ENCODE results near the gene ANXA6.
"Not testable (repeated sequence)": the region's sequence is repeated elsewhere in the genome, so short reads cannot be mapped to it uniquely, and the experiment has no call there.

ANXA6 gene

DNA sequence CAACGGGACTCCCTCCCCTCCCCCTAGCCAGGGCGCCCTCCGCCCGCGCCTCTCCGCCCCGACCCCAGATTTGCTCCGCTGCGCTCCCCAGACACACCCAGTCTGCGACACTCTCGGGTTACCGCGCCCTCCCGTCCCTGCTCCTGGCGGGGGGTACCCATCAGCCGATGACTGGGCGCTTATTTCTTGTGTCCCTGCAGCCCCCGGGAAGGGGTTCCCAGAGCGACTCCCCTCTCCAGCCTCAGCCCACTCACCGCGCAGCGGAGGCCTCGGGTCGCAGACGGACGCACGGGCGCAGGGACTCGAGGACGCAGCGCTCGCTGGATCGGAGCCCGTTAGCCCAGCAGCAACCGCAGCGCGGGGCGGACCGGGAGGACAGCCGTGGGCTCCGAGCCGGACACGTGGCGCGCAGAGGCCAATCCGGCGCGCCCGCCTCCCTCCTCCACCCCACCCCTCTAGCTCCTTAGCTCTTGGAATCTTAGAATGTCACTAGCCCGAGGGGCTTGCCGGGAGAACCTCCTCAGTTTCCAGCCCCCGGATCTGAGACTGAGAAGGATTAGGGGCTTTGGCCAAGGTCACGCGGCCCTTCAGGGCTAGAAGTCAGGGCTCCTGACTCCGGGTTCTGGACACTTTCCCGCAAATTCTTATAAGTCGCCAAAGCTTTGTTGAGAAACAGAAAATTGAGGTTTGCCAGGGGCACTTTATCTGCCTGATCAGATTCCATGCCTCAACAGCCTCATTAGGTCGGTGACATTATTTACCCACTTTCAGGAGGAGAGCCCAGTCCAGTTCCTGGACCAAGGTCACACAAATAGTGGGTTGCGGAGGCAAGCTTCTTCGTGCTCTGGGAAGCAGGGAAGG lies at the start of gene ANXA6:
Gene ANXA6 (minus strand): TSS at position 354 of the 861 bp plus-strand sequence. CDS start 9,878 bp downstream, outside the sequence.
- Histone ChIP-seq H3K27ac (ENCODE audit: low read depth, low read length) (peak within 1 kb of the TSS; percentile 82), H3K4me3 (ENCODE audit: low read depth in 1 of 2, low read length in 2 of 2) (peak within 1 kb of the TSS; percentile 65 to 76), H3K9me3 (ENCODE audit: control insufficient read depth in 1 of 2, low read length in 2 of 2) (no peaks in the 10 kb centered on the region), H3K9ac (ENCODE audit: low read depth in 1 of 2, low read length in 2 of 2) (peak within 1 kb of the TSS; percentile 65 to 71), H3K36me3 (ENCODE audit: control insufficient read depth in 1 of 2, insufficient read depth in 2 of 2, low read length in 2 of 2) (no peaks in the 10 kb centered on the region), H3K27me3 (ENCODE audit: control insufficient read depth in 1 of 2, insufficient read depth in 2 of 2, low read length in 2 of 2) (no peaks in the 10 kb centered on the region), H3K4me1 (ENCODE audit: control insufficient read depth in 1 of 2, insufficient read depth in 2 of 2, low read length in 2 of 2) (peaks cover 36 to 45% of the 10 kb centered on the region in 2 donors)

DNA sequence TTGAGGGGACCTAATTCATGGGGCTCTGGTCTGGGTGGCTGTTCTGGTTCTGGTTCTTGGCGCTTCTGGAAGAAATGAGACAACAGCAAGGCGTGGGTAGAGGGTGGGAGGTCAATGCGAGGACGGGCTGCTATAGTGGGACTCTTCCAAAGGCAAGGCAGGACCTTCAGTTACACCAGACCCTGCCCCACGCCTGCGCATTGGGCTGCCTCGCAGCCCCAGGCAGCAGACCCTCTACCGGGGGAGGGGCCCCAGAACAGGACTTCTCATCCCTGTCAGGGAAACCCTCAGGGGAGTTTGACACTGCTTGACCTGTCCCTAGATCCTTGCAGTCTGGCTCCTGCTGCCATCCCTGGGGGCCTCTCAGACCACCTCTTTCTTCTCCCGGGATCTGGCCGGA lies 47.8 kb upstream of the ANXA6 start:
- H3K9me3 ChIP-seq (ENCODE audit: control insufficient read depth in 1 of 2, low read length in 2 of 2): no peaks in the 10 kb centered on the region
- H3K4me1 ChIP-seq (ENCODE audit: control insufficient read depth in 1 of 2, insufficient read depth in 2 of 2, low read length in 2 of 2): peaks cover 11 to 13% of the 10 kb centered on the region in 2 donors
- no peak overlapping the region for H3K4me3 ChIP-seq (ENCODE audit: low read depth in 1 of 2, low read length in 2 of 2)
- no peaks in the 10 kb centered on the region for H3K27me3 ChIP-seq (ENCODE audit: control insufficient read depth in 1 of 2, insufficient read depth in 2 of 2, low read length in 2 of 2)
- H3K9ac ChIP-seq (ENCODE audit: low read depth in 1 of 2, low read length in 2 of 2): no peak overlapping the region
- H3K36me3 ChIP-seq (ENCODE audit: control insufficient read depth in 1 of 2, insufficient read depth in 2 of 2, low read length in 2 of 2): peaks cover 4 to 7% of the 10 kb centered on the region in 2 donors
- H3K27ac ChIP-seq (ENCODE audit: low read depth, low read length): no peak overlapping the region

DNA sequence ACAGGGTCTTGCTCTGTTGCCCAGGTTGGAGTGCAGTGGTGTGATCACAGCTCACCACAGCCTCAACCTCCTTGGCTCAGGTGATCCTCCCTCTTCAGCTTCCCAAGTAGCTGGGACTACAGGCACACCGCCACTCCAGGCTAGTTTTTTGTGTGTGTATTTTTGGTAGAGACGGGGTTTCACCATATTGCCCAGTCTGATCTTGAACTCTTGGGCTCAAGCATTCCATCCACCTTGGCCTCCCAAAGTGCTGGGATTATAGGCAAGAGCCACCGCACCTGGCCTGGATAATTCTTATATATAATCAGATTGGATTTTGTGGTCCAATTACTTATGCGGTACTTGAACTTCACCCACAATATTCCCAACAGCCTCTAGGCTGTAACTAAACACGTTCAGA lies 46.5 kb upstream of the ANXA6 start:
- no peak overlapping the region for H3K27ac ChIP-seq (ENCODE audit: low read depth, low read length)
- H3K4me3 ChIP-seq (ENCODE audit: low read depth in 1 of 2, low read length in 2 of 2): no peak overlapping the region
- H3K4me1 ChIP-seq (ENCODE audit: control insufficient read depth in 1 of 2, insufficient read depth in 2 of 2, low read length in 2 of 2): peaks cover 8 to 10% of the 10 kb centered on the region in 2 donors
- no peak overlapping the region for H3K9ac ChIP-seq (ENCODE audit: low read depth in 1 of 2, low read length in 2 of 2)
- H3K27me3 ChIP-seq (ENCODE audit: control insufficient read depth in 1 of 2, insufficient read depth in 2 of 2, low read length in 2 of 2): no peaks in the 10 kb centered on the region
- H3K36me3 ChIP-seq (ENCODE audit: control insufficient read depth in 1 of 2, insufficient read depth in 2 of 2, low read length in 2 of 2): peaks cover 9 to 11% of the 10 kb centered on the region in 2 donors
- H3K9me3 ChIP-seq (ENCODE audit: control insufficient read depth in 1 of 2, low read length in 2 of 2): no peaks in the 10 kb centered on the region

DNA sequence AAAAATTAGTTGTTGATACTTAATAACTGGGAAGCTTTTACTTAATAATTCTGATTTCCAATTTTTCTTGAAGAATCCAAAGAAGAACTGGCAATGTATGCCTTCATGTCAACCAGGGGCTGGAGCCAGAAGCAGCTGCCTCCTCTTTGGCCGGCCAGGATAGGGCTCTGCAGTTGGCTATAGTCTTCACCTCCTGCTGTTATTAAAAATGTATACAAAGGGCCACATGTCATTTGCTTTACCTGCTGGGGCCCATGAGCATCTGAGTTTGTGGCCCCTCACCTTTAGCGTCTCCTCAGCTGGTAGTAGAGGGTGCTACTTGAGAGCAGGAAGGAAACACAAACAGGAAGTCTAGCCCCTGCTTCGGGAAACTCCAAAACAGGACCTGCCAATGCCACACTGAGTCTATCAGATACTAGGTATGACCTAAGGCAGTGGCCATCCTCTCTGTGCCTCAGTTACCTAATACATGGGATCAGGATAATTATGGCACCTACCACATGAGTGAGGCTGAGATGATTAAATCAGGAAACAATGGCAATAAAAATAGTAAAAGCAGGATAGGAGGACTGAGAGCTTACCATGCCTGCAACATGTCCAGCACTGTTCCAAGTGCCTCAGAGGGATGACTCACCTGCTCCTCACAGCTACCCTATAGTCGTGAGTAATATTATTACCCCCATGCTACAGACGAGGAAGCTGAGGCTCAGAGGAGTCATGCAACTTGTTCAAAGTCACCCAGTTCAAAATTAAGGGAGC lies 45.0 kb upstream of the ANXA6 start:
- H3K27me3 ChIP-seq (ENCODE audit: control insufficient read depth in 1 of 2, insufficient read depth in 2 of 2, low read length in 2 of 2): no peaks in the 10 kb centered on the region
- H3K9me3 ChIP-seq (ENCODE audit: control insufficient read depth in 1 of 2, low read length in 2 of 2): no peaks in the 10 kb centered on the region
- H3K4me1 ChIP-seq (ENCODE audit: control insufficient read depth in 1 of 2, insufficient read depth in 2 of 2, low read length in 2 of 2): no peaks in the 10 kb centered on the region
- H3K9ac ChIP-seq (ENCODE audit: low read depth in 1 of 2, low read length in 2 of 2): no peak overlapping the region
- peaks cover 14% of the 10 kb centered on the region in 2 donors for H3K36me3 ChIP-seq (ENCODE audit: control insufficient read depth in 1 of 2, insufficient read depth in 2 of 2, low read length in 2 of 2)
- H3K27ac ChIP-seq (ENCODE audit: low read depth, low read length): no peak overlapping the region
- no peak overlapping the region for H3K4me3 ChIP-seq (ENCODE audit: low read depth in 1 of 2, low read length in 2 of 2)

DNA sequence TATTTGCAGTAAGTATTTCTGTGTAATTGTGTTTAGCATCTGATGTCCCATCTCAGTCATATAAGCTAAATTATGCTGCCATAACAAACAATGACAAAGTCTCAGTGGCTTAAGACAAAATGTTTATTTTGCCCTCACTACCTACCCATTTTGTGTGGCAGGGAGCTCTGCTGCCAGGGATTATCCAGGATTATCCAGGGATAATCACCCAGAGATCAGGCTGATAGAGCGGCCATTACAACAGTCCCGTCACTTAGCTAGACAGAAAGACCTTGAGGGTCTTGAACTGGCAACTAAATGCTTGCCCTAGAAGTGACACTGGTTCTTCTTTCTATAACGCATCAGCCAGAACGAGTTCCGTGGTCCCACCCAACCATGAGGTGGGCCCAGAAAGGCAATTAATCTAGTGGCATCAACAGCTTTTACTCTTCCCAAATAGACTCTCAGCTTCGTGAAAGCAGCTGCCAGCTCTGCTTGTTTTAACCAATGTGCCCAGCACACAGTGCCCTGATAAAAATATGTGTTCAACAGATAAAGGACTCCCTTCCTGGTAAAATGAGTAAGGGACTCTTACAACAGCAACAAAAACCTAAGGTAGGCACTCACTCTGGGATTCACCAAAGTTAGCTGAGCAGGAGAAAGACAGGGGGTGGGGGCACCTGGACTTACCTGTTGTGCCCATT lies 43.5 kb upstream of the ANXA6 start:
- H3K27me3 ChIP-seq (ENCODE audit: control insufficient read depth in 1 of 2, insufficient read depth in 2 of 2, low read length in 2 of 2): no peaks in the 10 kb centered on the region
- peaks cover 14% of the 10 kb centered on the region in 2 donors for H3K36me3 ChIP-seq (ENCODE audit: control insufficient read depth in 1 of 2, insufficient read depth in 2 of 2, low read length in 2 of 2)
- H3K9me3 ChIP-seq (ENCODE audit: control insufficient read depth in 1 of 2, low read length in 2 of 2): no peaks in the 10 kb centered on the region
- H3K9ac ChIP-seq (ENCODE audit: low read depth in 1 of 2, low read length in 2 of 2): no peak overlapping the region
- H3K4me1 ChIP-seq (ENCODE audit: control insufficient read depth in 1 of 2, insufficient read depth in 2 of 2, low read length in 2 of 2): no peaks in the 10 kb centered on the region
- H3K4me3 ChIP-seq (ENCODE audit: low read depth in 1 of 2, low read length in 2 of 2): no peak overlapping the region
- no peak overlapping the region for H3K27ac ChIP-seq (ENCODE audit: low read depth, low read length)

DNA sequence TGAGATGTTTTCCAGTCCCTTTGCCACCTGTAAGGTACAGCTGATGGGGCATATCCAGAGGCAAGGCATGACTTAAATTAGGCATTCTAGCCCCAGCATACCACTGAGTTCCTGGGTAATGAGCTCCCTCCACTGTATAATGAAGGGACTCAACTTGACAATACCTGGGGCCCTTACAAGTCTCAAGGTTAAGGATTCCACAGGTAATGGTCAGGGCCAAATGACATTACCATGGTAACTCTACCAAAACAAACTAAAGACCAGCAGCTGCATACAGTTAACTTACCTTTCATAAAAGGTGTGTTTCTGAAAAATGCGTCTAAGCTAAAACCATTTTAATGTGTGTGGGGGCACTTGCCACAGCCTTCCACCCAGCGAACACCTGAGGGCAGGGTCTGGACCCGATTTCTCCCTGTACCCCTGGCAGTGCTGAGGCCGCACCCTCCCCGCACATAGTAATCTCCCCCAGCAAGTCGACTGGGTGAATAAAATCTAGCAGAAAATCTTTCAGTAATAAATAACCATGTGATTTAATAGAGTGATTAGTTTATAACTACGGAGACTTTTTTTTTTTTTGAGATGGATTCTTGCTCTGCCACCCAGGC lies 42.1 kb upstream of the ANXA6 start:
- Histone ChIP-seq H3K27ac (ENCODE audit: low read depth, low read length) (no peak overlapping the region), H3K27me3 (ENCODE audit: control insufficient read depth in 1 of 2, insufficient read depth in 2 of 2, low read length in 2 of 2) (no peaks in the 10 kb centered on the region), H3K9ac (ENCODE audit: low read depth in 1 of 2, low read length in 2 of 2) (no peak overlapping the region), H3K4me1 (ENCODE audit: control insufficient read depth in 1 of 2, insufficient read depth in 2 of 2, low read length in 2 of 2) (no peaks in the 10 kb centered on the region), H3K36me3 (ENCODE audit: control insufficient read depth in 1 of 2, insufficient read depth in 2 of 2, low read length in 2 of 2) (peaks cover 14% of the 10 kb centered on the region in 2 donors), H3K9me3 (ENCODE audit: control insufficient read depth in 1 of 2, low read length in 2 of 2) (no peaks in the 10 kb centered on the region), H3K4me3 (ENCODE audit: low read depth in 1 of 2, low read length in 2 of 2) (no peak overlapping the region)

DNA sequence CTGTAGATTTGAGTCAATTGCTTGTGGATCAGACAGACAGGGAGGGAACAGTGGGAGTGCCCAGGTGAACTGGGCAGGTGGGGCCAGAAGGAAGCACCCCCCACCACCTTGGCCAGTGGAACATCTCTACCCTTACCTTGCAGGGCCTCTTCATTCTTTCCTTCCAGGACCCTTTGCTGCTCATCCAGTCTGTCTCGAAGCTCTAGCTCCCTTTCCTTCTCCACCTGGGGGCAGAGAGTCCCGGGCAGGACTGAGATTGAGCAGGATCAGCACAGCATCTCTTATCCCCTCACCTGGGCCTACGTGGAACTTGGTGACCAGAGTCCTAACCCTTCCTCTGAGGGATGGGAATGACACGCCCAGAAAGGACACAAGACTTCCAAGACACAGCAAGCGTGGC lies 41.3 kb upstream of the ANXA6 start:
- Histone ChIP-seq H3K36me3 (ENCODE audit: control insufficient read depth in 1 of 2, insufficient read depth in 2 of 2, low read length in 2 of 2) (peaks cover 14% of the 10 kb centered on the region in 2 donors), H3K4me3 (ENCODE audit: low read depth in 1 of 2, low read length in 2 of 2) (no peak overlapping the region), H3K4me1 (ENCODE audit: control insufficient read depth in 1 of 2, insufficient read depth in 2 of 2, low read length in 2 of 2) (no peaks in the 10 kb centered on the region), H3K27ac (ENCODE audit: low read depth, low read length) (no peak overlapping the region), H3K9me3 (ENCODE audit: control insufficient read depth in 1 of 2, low read length in 2 of 2) (no peaks in the 10 kb centered on the region), H3K9ac (ENCODE audit: low read depth in 1 of 2, low read length in 2 of 2) (no peak overlapping the region), H3K27me3 (ENCODE audit: control insufficient read depth in 1 of 2, insufficient read depth in 2 of 2, low read length in 2 of 2) (no peaks in the 10 kb centered on the region)

DNA sequence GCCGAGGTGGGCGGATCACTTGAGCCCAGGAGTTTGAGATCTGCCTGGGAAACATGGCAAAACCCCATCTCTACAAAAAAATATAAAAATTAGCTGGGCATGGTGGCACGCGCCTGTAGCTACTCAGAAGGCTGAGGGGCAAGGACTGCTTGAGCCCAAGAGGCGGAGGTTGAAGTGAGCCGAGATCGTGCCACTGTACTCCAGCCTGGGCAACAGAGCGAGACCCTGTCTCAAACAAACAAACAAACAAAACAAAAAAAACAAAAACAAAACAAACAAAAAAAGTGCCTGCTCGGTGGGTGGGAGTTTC lies 39.7 kb upstream of the ANXA6 start:
- H3K4me3 ChIP-seq (ENCODE audit: low read depth in 1 of 2, low read length in 2 of 2); H3K27ac ChIP-seq (ENCODE audit: low read depth, low read length); H3K9me3 ChIP-seq (ENCODE audit: control insufficient read depth in 1 of 2, low read length in 2 of 2); H3K4me1 ChIP-seq (ENCODE audit: control insufficient read depth in 1 of 2, insufficient read depth in 2 of 2, low read length in 2 of 2); H3K9ac ChIP-seq (ENCODE audit: low read depth in 1 of 2, low read length in 2 of 2); H3K27me3 ChIP-seq (ENCODE audit: control insufficient read depth in 1 of 2, insufficient read depth in 2 of 2, low read length in 2 of 2): not testable (repeated sequence)
- peaks cover 10 to 14% of the 10 kb centered on the region in 2 donors for H3K36me3 ChIP-seq (ENCODE audit: control insufficient read depth in 1 of 2, insufficient read depth in 2 of 2, low read length in 2 of 2)

DNA sequence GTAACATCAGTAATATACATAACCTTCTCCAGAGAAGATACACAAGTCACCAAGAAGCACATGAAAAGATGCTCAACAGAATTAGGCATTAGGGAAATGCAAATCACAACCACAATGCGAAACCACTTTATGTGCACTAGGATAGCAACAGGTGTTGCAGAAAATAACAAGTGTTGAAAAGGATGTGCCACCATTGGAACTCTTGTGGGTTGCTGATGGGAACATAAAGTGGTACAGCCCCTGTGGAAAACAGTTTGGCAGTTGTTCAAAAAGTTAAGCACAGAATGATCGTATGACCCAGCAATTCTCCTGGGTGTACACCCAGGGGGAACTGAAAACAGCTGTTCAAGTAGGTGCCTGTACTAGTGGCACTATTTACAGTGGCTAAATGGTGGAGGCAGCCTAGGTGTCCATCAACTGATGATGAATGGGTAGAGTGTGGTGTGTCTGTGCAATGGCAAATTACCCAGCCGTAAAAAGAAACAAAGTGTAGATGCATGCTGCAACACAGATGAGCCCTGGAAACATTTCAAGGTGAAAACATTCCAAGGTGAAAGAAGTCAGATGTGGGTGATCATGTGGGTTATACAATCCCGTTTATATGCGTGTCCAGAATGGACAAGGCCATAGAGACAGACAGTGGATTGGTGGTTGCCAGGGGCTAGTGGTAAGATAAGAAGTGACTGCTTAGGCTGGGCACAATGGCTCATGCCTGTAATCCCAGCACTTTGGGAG lies 39.1 kb upstream of the ANXA6 start:
- H3K4me3 ChIP-seq (ENCODE audit: low read depth in 1 of 2, low read length in 2 of 2): no peak overlapping the region
- H3K36me3 ChIP-seq (ENCODE audit: control insufficient read depth in 1 of 2, insufficient read depth in 2 of 2, low read length in 2 of 2): peaks cover 10 to 14% of the 10 kb centered on the region in 2 donors
- H3K9me3 ChIP-seq (ENCODE audit: control insufficient read depth in 1 of 2, low read length in 2 of 2): no peaks in the 10 kb centered on the region
- H3K4me1 ChIP-seq (ENCODE audit: control insufficient read depth in 1 of 2, insufficient read depth in 2 of 2, low read length in 2 of 2): no peaks in the 10 kb centered on the region
- H3K9ac ChIP-seq (ENCODE audit: low read depth in 1 of 2, low read length in 2 of 2): no peak overlapping the region
- H3K27me3 ChIP-seq (ENCODE audit: control insufficient read depth in 1 of 2, insufficient read depth in 2 of 2, low read length in 2 of 2): no peaks in the 10 kb centered on the region
- H3K27ac ChIP-seq (ENCODE audit: low read depth, low read length): no peak overlapping the region

Data from duodenal mucosa (tissue), 2 donors.